Stomach (tissue), 4 donors: ENCODE data around the gene MAP7.

Source experiments
- CTCF ChIP-seq, 7 experiments: fragments of 450-650 bp in 4 of 7; fragments of 200-600 bp in 3 of 7; sonication (generic) in 3 of 7; IDR thresholded peaks; one replicate each; pipeline ENCODE4 v1.5.1; 2016 to 2019; ENCODE audit warnings: antibody characterized with exemption in 7 of 7, control low read depth in 2 of 7, mild to moderate bottlenecking in 1 of 7
- EP300 ChIP-seq: sonication (generic); formaldehyde crosslinking; IDR thresholded peaks from one replicate; pipeline ENCODE4 v1.6.1; 2017; ENCODE audit warnings: antibody characterized with exemption
- POLR2A ChIP-seq, 4 donors: fragments of 450-650 bp; IDR thresholded peaks; one replicate each; pipeline ENCODE4 v1.6.1; 2016; ENCODE audit warnings: antibody characterized with exemption in 4 of 4, control low read depth in 2 of 4, mild to moderate bottlenecking in 1 of 4, moderate library complexity in 1 of 4
- POLR2AphosphoS5 ChIP-seq, 3 donors: sonication (generic); formaldehyde crosslinking; IDR thresholded peaks; one replicate each; pipeline ENCODE4 v1.6.1; 2016; ENCODE audit warnings: antibody characterized with exemption in 3 of 3

- TF ChIP-seq CTCF (IDR thresholded peaks at IDR 0.05) (no peak), POLR2AphosphoS5 (IDR thresholded peaks at IDR 0.05) (no peak), POLR2A (IDR thresholded peaks at IDR 0.05) (no peak), EP300 (no peak)
These were observed 81.1 kb downstream of the MAP7 start for GRCh38 chr6:136469154-136469553.
